GM23338 (cell line): ENCODE results near the gene MCUR1. TPM values are rescaled to one million over a fixed set of nuclear protein-coding genes. Genes with fewer than 3 reads are reported as not detected.
"Not testable (repeated sequence)": the region's sequence is repeated elsewhere in the genome, so short reads cannot be mapped to it uniquely, and the experiment has no call there.

ENCODE experiments used
- ATAC-seq: fragments of 200-7000 bp; cut with Tn5 transposase; 3 replicates; pipeline ENCODE4 v1.9.1; 2020
- DNase-seq: peaks from one replicate; pipeline ENCODE4 v3.0.0-alpha.2; 2015; ENCODE audit warnings: low spot score
- H2AFZ ChIP-seq: fragments of 200-600 bp; sonication (generic); 2 replicates; pipeline ENCODE4 v1.8.0; 2016; ENCODE audit warnings: antibody characterized with exemption, mild to moderate bottlenecking, moderate library complexity
- H3F3A ChIP-seq: fragments of 200-600 bp; sonication (generic); replicated peaks from 2 replicates; pipeline ENCODE4 v1.8.0; 2017; ENCODE audit warnings: antibody characterized with exemption, mixed run types, low read depth
- H3K27ac ChIP-seq: fragments of 200-600 bp; sonication (generic); 2 replicates; pipeline ENCODE4 v1.6.1; 2016; ENCODE audit warnings: low read depth
- H3K27me3 ChIP-seq: fragments of 200-600 bp; sonication (generic); 2 replicates; pipeline ENCODE4 v1.8.0; 2016; ENCODE audit warnings: mild to moderate bottlenecking, mixed run types, moderate library complexity; ENCODE audit not compliant: insufficient read depth
- H3K36me3 ChIP-seq: fragments of 200-600 bp; sonication (generic); 2 replicates; pipeline ENCODE4 v1.8.0; 2016; ENCODE audit warnings: mild to moderate bottlenecking; ENCODE audit not compliant: insufficient read depth
- H3K4me1 ChIP-seq: fragments of 200-600 bp; sonication (generic); 2 replicates; pipeline ENCODE4 v1.8.0; 2016; ENCODE audit warnings: mild to moderate bottlenecking, moderate library complexity; ENCODE audit not compliant: insufficient read depth
- H3K4me2 ChIP-seq: fragments of 200-600 bp; sonication (generic); 2 replicates; pipeline ENCODE4 v1.7.1; 2017; ENCODE audit warnings: mixed run types
- H3K4me3 ChIP-seq: fragments of 200-600 bp; sonication (generic); 2 replicates; pipeline ENCODE4 v1.6.1; 2016; ENCODE audit warnings: mixed run types
- H3K79me2 ChIP-seq: fragments of 200-600 bp; sonication (generic); replicated peaks from 2 replicates; pipeline ENCODE4 v1.8.0; 2017; ENCODE audit warnings: mild to moderate bottlenecking; ENCODE audit not compliant: insufficient read depth
- H3K9me2 ChIP-seq: fragments of 200-600 bp; sonication (generic); 2 replicates; pipeline ENCODE4 v1.8.0; 2017; ENCODE audit not compliant: insufficient read depth
- H4K20me1 ChIP-seq: fragments of 200-600 bp; sonication (generic); replicated peaks from 2 replicates; pipeline ENCODE4 v1.8.0; 2017; ENCODE audit warnings: mild to moderate bottlenecking; ENCODE audit not compliant: insufficient read depth
- H3K27ac Mint-ChIP-seq: 2 replicates; pipeline ENCODE4 v1.8.0; 2020; ENCODE audit warnings: inconsistent platforms, mild to moderate bottlenecking, moderate library complexity, mixed read lengths
- H3K27me3 Mint-ChIP-seq: 3 replicates; pipeline ENCODE4 v1.8.0; 2022; ENCODE audit warnings: low read depth, mild to moderate bottlenecking, moderate library complexity, mixed read lengths, inconsistent platforms; ENCODE audit not compliant: insufficient read depth, poor library complexity
- H3K36me3 Mint-ChIP-seq: 3 replicates; pipeline ENCODE4 v1.8.0; 2021; ENCODE audit warnings: low read depth, mild to moderate bottlenecking, inconsistent platforms, moderate library complexity, mixed read lengths
- H3K4me1 Mint-ChIP-seq: 3 replicates; pipeline ENCODE4 v1.8.0; 2020; ENCODE audit warnings: mild to moderate bottlenecking, inconsistent platforms, mixed read lengths
- H3K4me3 Mint-ChIP-seq: 3 replicates; pipeline ENCODE4 v1.8.0; 2021; ENCODE audit warnings: moderate library complexity, mild to moderate bottlenecking, inconsistent platforms, mixed read lengths
- H3K9me3 Mint-ChIP-seq: 3 replicates; pipeline ENCODE4 v1.8.0; 2020; ENCODE audit warnings: moderate library complexity, mild to moderate bottlenecking, inconsistent platforms, mixed read lengths
- EZH2phosphoT487 ChIP-seq: fragments of 200-600 bp; sonication (generic); IDR thresholded peaks from one replicate; pipeline ENCODE4 v1.8.1; 2018; ENCODE audit warnings: antibody characterized with exemption; ENCODE audit not compliant: unreplicated experiment
- NANOG ChIP-seq: IDR thresholded peaks from 2 replicates; pipeline ENCODE4 v1.6.1; 2016; ENCODE audit warnings: antibody characterized with exemption, borderline replicate concordance
- POLR2AphosphoS5 ChIP-seq: IDR thresholded peaks from 2 replicates; pipeline ENCODE4 v1.6.1; 2016; ENCODE audit warnings: antibody characterized with exemption, low read depth
- ZNF462 ChIP-seq: fragments of 250-450 bp; sonication (Bioruptor Pico); IDR thresholded peaks from 2 replicates; pipeline ENCODE4 v1.5.0; 2020; ENCODE audit warnings: mild to moderate bottlenecking, moderate library complexity
- polyA plus RNA-seq: library from polyadenylated mRNA; unstranded; fragments of >200 nt; fragmentation: Nextera tagmentation; extraction: Ambion mirVana; gene quantifications from 2 replicates; pipeline ENCODE4 v1.2.1, GENCODE V29; 2016
- total RNA-seq: library from RNA; depleted of rRNA; stranded (reverse); fragments of >200 nt; shearing (Covaris generic); gene quantifications from 2 replicates; pipeline ENCODE4 v1.2.3, GENCODE V29; 2014

The MCUR1 gene
- total and polyA plus RNA-seq, 2 experiments from 2014 or later: 21.0 to 65.3 TPM

- no peak for TF ChIP-seq ZNF462 (CRISPR knock-in tag)
Observed at GRCh38 chr6:13836170-13836569, 21.8 kb upstream of the MCUR1 start (continued).

- DNase-seq: no peak
- Histone ChIP-seq H2AFZ (no peak overlapping the region), H3K27me3 (no peaks in the 10 kb centered on the region), H3K9me2 (no peaks in the 10 kb centered on the region), H3K4me1 (peaks cover 9% of the 10 kb centered on the region), H3K4me3 (no peak overlapping the region), H3F3A (no peaks in the 10 kb centered on the region), H3K36me3 (no peaks in the 10 kb centered on the region), H3K79me2 (no peaks in the 10 kb centered on the region), H3K27ac (no peak overlapping the region), H3K4me2 (no peak overlapping the region), H4K20me1 (no peaks in the 10 kb centered on the region)
- H3K27me3 Mint-ChIP-seq: no peaks in the 10 kb centered on the region
- H3K9me3 Mint-ChIP-seq: peaks cover 3% of the 10 kb centered on the region; the same call in 1 of the 3 replicates
- no peak for TF ChIP-seq NANOG
- no peak for TF ChIP-seq EZH2phosphoT487
- TF ChIP-seq POLR2AphosphoS5: no peak
- H3K27ac Mint-ChIP-seq: no peak overlapping the region
- no peak overlapping the region for H3K4me3 Mint-ChIP-seq
- H3K36me3 Mint-ChIP-seq: no peaks in the 10 kb centered on the region
- H3K4me1 Mint-ChIP-seq: peaks cover 4% of the 10 kb centered on the region
- ATAC-seq: no peak
Observed at GRCh38 chr6:13834790-13835189, 20.4 kb upstream of the MCUR1 start.

DNA sequence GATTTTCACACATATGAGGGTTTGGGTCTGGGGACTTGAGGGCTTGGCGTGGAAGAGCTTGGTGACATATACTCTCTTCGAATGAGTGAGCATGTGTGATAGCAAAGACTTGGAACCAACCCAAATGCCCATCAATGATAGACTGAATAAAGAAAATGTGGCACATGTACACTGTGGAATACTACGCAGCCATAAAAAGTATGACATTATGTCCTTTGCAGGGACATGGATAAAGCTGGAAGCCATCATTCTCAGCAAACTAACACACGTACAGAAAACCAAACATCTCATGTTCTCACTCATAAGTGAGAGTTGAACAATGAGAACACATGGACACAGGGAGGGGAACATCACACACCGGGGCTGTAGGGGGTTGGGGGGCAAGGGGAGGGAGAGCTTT, 19.7 kb upstream of the MCUR1 start:
- not testable (repeated sequence) for DNase-seq, H3K4me2 ChIP-seq, H3K27ac Mint-ChIP-seq, ATAC-seq, H3K27ac ChIP-seq, H3K4me3 Mint-ChIP-seq, H3K9me3 Mint-ChIP-seq, H3K4me3 ChIP-seq, H3K4me1 Mint-ChIP-seq, H3K4me1 ChIP-seq, H3F3A ChIP-seq, H3K79me2 ChIP-seq, H4K20me1 ChIP-seq, H3K27me3 ChIP-seq, H3K27me3 Mint-ChIP-seq, H3K36me3 Mint-ChIP-seq, H2AFZ ChIP-seq, H3K36me3 ChIP-seq, H3K9me2 ChIP-seq
